AG04450 (cell line): ENCODE data around the gene CDC14B. TPM values are rescaled to one million over a fixed set of nuclear protein-coding genes. Genes with fewer than 3 reads are reported as not detected.

Experiments
- CTCF ChIA-PET: fragments of 300-600, 350-600 bp; formaldehyde crosslinking; extraction: SDS; loops from one replicate; lab custom pipeline; 2022; ENCODE audit warnings: antibody characterized with exemption, inconsistent platforms; lab: Charles Lee
- POLR2A ChIA-PET: fragments of 350-600 bp; formaldehyde crosslinking; extraction: SDS; loops from one replicate; lab custom pipeline; 2021; ENCODE audit warnings: antibody characterized with exemption, inconsistent platforms; lab: Yijun Ruan, JAX
- DNase-seq: peaks from one replicate; pipeline ENCODE4 v3.0.0-alpha.2; 2011; ENCODE audit warnings: low read depth, low spot score
- H3K27ac ChIP-seq: one replicate; pipeline ENCODE4 v1.5.1; 2012; ENCODE audit warnings: low read depth, low read length, control low read depth
- H3K27me3 ChIP-seq: one replicate; pipeline ENCODE4 v1.6.0; 2012; ENCODE audit warnings: low read length; ENCODE audit not compliant: control insufficient read depth, insufficient read depth
- H3K4me3 ChIP-seq: 2 replicates; pipeline ENCODE4 v1.5.1; 2011; ENCODE audit warnings: mild to moderate bottlenecking, low read depth, low read length, control low read depth
- H3K9me3 ChIP-seq: 2 replicates; pipeline ENCODE4 v1.5.1; 2012; ENCODE audit warnings: low read length; ENCODE audit not compliant: control insufficient read depth, insufficient read depth
- polyA plus RNA-seq: library from polyadenylated mRNA; depleted of rRNA; stranded (reverse); fragments of >200 nt; gene quantifications from 2 replicates; pipeline ENCODE4 v1.2.3, GENCODE V29; 2011
- TF ChIP-seq, protein P1 (sequence below): IDR thresholded peaks from 2 replicates; pipeline ENCODE4 v1.5.1; 2011; ENCODE audit warnings: low read depth, low read length, control low read depth, inconsistent platforms

Gene CDC14B
- polyA plus RNA-seq, 1 experiment: 19.1 TPM

DNA sequence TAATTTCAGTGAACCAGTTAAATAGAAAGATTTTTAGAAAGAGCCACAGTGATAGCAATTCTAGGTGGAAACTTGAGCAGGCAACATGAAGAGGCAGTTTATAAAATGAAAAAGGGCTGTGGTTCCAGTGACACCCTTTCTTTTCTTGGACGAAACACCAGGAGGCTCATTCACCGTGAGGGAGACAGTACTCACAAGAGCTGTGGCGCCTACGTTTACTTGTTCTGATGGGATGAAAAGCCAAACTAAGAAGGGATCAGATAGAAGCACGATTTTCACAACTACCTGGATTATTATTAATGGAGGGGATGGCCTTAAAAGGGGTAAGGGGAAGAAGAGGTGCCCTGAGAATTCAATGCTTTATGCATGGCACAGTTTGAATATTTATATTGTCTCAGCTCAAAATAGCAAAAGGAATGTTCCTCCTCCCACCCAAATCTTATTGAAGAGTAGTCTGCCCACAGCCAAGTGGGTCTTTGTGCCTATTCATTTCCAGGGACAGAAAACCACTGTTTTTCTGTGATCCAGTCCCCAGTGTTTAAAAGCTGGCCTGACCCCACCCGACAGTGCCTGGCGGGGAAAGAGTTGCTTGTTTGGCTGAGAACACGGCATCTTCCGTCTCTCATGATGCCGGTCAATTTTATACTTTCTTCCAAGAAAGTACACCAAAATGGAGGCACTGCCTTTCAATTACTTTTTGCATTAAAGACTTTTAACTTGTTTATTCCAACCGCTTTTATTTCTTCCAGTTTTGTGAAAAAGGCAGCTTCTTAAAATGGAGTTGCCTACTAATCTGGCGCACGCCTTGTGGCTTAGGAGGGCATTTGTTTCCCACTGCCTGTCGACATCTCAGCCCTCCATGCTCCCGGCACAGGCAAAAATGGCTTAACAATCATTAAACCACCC lies 117.8 kb downstream of the CDC14B start:
- Histone ChIP-seq H3K9me3 (peaks cover 2% of the 10 kb centered on the region; the same call in 1 of the 2 replicates), H3K4me3 (no peak overlapping the region), H3K27me3 (no peaks in the 10 kb centered on the region), H3K27ac (peak overlapping the region; percentile 12)
- POLR2A ChIA-PET: interaction anchor here (0.6 to 0.7 kb wide), 2 partner anchors 110 to 158 kb away, joined by 3 to 5 read pairs; no protein-coding TSS in a partner anchor
- CTCF ChIA-PET: no interaction called here
- TF ChIP-seq, protein P1, sequence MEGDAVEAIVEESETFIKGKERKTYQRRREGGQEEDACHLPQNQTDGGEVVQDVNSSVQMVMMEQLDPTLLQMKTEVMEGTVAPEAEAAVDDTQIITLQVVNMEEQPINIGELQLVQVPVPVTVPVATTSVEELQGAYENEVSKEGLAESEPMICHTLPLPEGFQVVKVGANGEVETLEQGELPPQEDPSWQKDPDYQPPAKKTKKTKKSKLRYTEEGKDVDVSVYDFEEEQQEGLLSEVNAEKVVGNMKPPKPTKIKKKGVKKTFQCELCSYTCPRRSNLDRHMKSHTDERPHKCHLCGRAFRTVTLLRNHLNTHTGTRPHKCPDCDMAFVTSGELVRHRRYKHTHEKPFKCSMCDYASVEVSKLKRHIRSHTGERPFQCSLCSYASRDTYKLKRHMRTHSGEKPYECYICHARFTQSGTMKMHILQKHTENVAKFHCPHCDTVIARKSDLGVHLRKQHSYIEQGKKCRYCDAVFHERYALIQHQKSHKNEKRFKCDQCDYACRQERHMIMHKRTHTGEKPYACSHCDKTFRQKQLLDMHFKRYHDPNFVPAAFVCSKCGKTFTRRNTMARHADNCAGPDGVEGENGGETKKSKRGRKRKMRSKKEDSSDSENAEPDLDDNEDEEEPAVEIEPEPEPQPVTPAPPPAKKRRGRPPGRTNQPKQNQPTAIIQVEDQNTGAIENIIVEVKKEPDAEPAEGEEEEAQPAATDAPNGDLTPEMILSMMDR: no peak
- no peak for DNase-seq

DNA sequence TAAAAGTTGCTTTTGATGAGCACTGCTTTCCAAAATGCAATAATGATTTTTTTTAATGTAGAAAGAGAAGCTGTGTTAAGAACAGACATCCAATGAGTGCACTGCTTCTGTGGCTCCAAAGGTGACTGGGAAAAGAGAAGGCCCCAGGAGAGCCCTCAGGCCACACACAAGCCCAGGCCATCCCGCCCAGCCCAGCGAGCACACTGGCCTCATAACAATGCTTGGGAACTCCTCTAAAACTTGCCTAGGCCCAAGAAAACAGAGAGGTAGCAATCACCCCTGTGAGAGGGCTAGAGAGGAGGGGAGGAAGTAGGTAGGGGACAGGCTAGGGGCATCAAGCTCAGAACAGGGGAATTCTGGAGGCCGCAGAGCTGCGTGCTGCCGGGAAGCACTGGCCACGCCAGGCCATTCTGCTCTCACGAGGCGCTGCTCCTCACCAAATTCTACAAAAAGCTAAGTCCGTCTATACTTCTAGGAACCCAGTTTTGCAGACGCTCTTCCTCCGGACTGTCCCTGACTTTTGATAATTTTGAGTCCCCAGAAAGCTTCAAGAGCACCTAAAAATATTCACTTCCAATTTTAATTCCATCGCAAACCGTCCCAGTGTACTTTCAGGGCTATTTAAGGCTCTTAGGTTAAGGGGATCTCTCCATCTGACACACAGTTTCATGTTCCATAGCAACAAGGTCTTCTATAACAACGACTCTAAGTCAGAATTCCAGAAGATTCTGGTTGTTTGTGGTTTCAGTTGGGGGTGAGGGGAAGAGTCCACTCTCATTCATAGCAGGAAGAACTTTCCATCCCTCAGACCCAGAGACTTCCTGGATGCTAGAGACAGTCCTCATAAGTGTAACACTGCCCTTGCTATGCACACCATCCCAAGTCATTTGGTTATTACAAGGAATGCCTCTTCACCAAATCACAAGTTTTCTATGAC lies 118.7 kb downstream of the CDC14B start:
- ChIA-PET POLR2A (interaction anchor here (0.6 kb wide), 1 partner anchor 159 kb away, joined by 5 read pairs; no protein-coding TSS in a partner anchor), CTCF (no interaction called here)
- TF ChIP-seq, protein P1: no peak
- peaks cover 8% of the 10 kb centered on the region; the same call in 1 of the 2 replicates for H3K9me3 ChIP-seq
- H3K27me3 ChIP-seq: no peaks in the 10 kb centered on the region
- no peak overlapping the region for H3K4me3 ChIP-seq
- H3K27ac ChIP-seq: no peak overlapping the region
- no peak for DNase-seq

DNA sequence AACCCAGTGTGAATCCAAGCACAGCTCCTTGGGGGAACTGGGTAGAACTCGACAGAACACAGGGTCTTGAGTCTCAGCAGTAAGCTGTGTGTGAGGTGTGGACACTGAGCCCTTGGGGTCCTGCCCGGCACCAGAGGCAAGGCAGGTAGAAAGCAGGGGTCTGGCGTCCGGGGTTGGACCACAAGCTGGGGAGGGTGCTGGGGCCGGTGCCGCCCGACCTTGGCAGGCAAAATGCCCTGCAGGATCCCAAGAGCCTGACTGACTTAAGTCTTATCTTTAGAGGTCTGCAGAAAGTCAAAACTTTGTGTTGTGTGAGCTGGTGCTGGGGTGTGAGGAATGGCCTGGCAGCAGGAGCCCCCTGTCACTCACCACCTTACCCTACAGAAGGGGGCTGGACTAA lies 120.4 kb downstream of the CDC14B start:
- ChIA-PET CTCF (no interaction called here), POLR2A (no interaction called here)
- peaks cover 8% of the 10 kb centered on the region; the same call in 1 of the 2 replicates for H3K9me3 ChIP-seq
- H3K27ac ChIP-seq: no peak overlapping the region
- no peaks in the 10 kb centered on the region for H3K27me3 ChIP-seq
- H3K4me3 ChIP-seq: no peak overlapping the region
- TF ChIP-seq, protein P1: no peak
- DNase-seq: no peak

DNA sequence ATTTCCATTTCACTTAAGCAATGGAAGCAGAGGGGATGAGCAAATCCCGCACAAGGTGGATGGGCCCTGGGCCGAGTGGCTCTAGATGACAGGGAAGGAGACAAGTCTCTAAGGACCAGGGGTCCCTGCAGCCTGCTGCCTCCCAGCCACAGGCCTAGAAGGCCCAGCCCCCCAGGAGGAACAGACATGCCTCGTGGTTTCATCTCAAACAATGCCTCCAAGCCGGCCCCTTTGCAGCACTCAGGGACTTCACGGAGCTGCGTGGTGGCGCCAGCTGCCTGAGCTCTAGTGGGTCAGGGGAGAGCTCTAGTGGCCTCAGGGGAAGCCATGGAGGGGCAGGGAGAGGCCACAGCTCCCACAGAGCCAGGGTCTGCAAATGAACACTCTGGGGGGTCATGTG lies 120.8 kb downstream of the CDC14B start:
- POLR2A ChIA-PET: no interaction called here
- CTCF ChIA-PET: no interaction called here

More for the DNA sequence above, 120.8 kb downstream of the CDC14B start:
- no peaks in the 10 kb centered on the region for H3K27me3 ChIP-seq
- TF ChIP-seq, protein P1: no peak
- H3K4me3 ChIP-seq: no peak overlapping the region
- peaks cover 8% of the 10 kb centered on the region; the same call in 1 of the 2 replicates for H3K9me3 ChIP-seq
- no peak overlapping the region for H3K27ac ChIP-seq
- DNase-seq: no peak
